Trophoblast cell (in vitro differentiated cells and primary cell): ENCODE data around the gene RHEB.

Experiments used
- DNase-seq, 2 donors: peaks; one replicate each; pipeline ENCODE4 v3.0.0-alpha.2; 2016
- H2AFZ ChIP-seq: 2 replicates; pipeline ENCODE4 v1.6.1; 2013; ENCODE audit warnings: low read length, moderate library complexity, mild to moderate bottlenecking; ENCODE audit not compliant: insufficient read depth, poor library complexity
- H2AK5ac ChIP-seq: 2 replicates; pipeline ENCODE4 v1.6.1; 2013; ENCODE audit warnings: mild to moderate bottlenecking, low read length
- H2BK120ac ChIP-seq: 2 replicates; pipeline ENCODE4 v1.6.1; 2013; ENCODE audit warnings: low read length, mild to moderate bottlenecking, moderate library complexity; ENCODE audit not compliant: insufficient read depth, poor library complexity
- H2BK12ac ChIP-seq: 2 replicates; pipeline ENCODE4 v1.6.1; 2013; ENCODE audit warnings: mild to moderate bottlenecking, low read length, moderate library complexity
- H2BK5ac ChIP-seq: 2 replicates; pipeline ENCODE4 v1.6.1; 2013; ENCODE audit warnings: low read length, low read depth, moderate library complexity, mild to moderate bottlenecking; ENCODE audit not compliant: poor library complexity
- H3K14ac ChIP-seq: 2 replicates; pipeline ENCODE4 v1.6.1; 2013; ENCODE audit warnings: mild to moderate bottlenecking, low read length
- H3K18ac ChIP-seq: 2 replicates; pipeline ENCODE4 v1.6.1; 2013; ENCODE audit warnings: mild to moderate bottlenecking, low read length
- H3K23ac ChIP-seq: 2 replicates; pipeline ENCODE4 v1.6.1; 2013; ENCODE audit warnings: low read length
- H3K27ac ChIP-seq: 2 replicates; pipeline ENCODE4 v1.5.1; 2013; ENCODE audit warnings: low read depth, mild to moderate bottlenecking, inconsistent platforms, low read length, moderate library complexity
- H3K27me3 ChIP-seq: 2 replicates; pipeline ENCODE4 v1.6.1; 2013; ENCODE audit warnings: inconsistent platforms, mild to moderate bottlenecking, low read length, moderate library complexity; ENCODE audit not compliant: insufficient read depth
- H3K36me3 ChIP-seq, 2 experiments: 1 replicate in 1 of 2; 2 replicates in 1 of 2; pipeline ENCODE4 v1.6.1; 2013; ENCODE audit warnings: low read length in 2 of 2, mild to moderate bottlenecking in 2 of 2, moderate library complexity in 1 of 2; ENCODE audit not compliant: insufficient read depth in 2 of 2, control insufficient read depth in 1 of 2
- H3K4ac ChIP-seq: 2 replicates; pipeline ENCODE4 v1.6.1; 2013; ENCODE audit warnings: low read depth, mild to moderate bottlenecking, low read length, moderate library complexity
- H3K4me1 ChIP-seq, 2 experiments: 1 replicate in 1 of 2; 2 replicates in 1 of 2; pipeline ENCODE4 v1.6.1; 2013; ENCODE audit warnings: low read length in 2 of 2, mild to moderate bottlenecking in 2 of 2, moderate library complexity in 1 of 2; ENCODE audit not compliant: insufficient read depth in 2 of 2, control insufficient read depth in 1 of 2
- H3K4me2 ChIP-seq: 2 replicates; pipeline ENCODE4 v1.6.1; 2013; ENCODE audit warnings: inconsistent platforms, mild to moderate bottlenecking, low read length, moderate library complexity
- H3K4me3 ChIP-seq: 2 replicates; pipeline ENCODE4 v1.5.1; 2013; ENCODE audit warnings: mild to moderate bottlenecking, low read depth, low read length, inconsistent platforms
- H3K79me1 ChIP-seq: one replicate; pipeline ENCODE4 v1.6.1; 2013; ENCODE audit warnings: low read length
- H3K79me2 ChIP-seq: 2 replicates; pipeline ENCODE4 v1.6.1; 2013; ENCODE audit warnings: low read length, mild to moderate bottlenecking; ENCODE audit not compliant: control insufficient read depth, insufficient read depth, poor library complexity
- H3K9ac ChIP-seq: 2 replicates; pipeline ENCODE4 v1.6.1; 2013; ENCODE audit warnings: mild to moderate bottlenecking, low read length
- H3K9me3 ChIP-seq: 2 replicates; pipeline ENCODE4 v1.6.1; 2013; ENCODE audit warnings: low read depth, mild to moderate bottlenecking, control low read depth, inconsistent platforms, low read length; ENCODE audit not compliant: insufficient read depth
- H4K12ac ChIP-seq: 2 replicates; pipeline ENCODE4 v1.6.1; 2013; ENCODE audit warnings: low read depth, mild to moderate bottlenecking, low read length, moderate library complexity
- H4K8ac ChIP-seq: 2 replicates; pipeline ENCODE4 v1.6.1; 2013; ENCODE audit warnings: low read depth, mild to moderate bottlenecking, low read length, moderate library complexity
- H4K91ac ChIP-seq: one replicate; pipeline ENCODE4 v1.6.1; 2013; ENCODE audit warnings: low read depth, mild to moderate bottlenecking, low read length, moderate library complexity
- WGBS: extraction: QIAGEN DNeasy Blood & Tissue Kit; methylation state at CpG from one replicate; pipeline ENCODE4 v1.1.7; 2013; ENCODE audit warnings: missing lambda C conversion rate; ENCODE audit not compliant: insufficient read length, insufficient coverage; ENCODE audit errors: extremely low coverage; 5-methylcytosine and 5-hydroxymethylcytosine counted together

Gene RHEB

GRCh38 chr7:151429237-151429559 is 90.5 kb downstream of the RHEB start:
- H2BK120ac ChIP-seq, result peak overlapping the region; percentile 55
- peak overlapping the region; percentile 34 for H2AK5ac ChIP-seq
- no peaks in the 10 kb centered on the region for H3K9me3 ChIP-seq
- peak overlapping the region; percentile 6 for H4K12ac ChIP-seq
- no peak overlapping the region for H3K9ac ChIP-seq
- peaks cover 32 to 37% of the 10 kb centered on the region in 2 experiments for H3K4me1 ChIP-seq
- no CpG with 5 or more reads among the region's 5 CpGs for WGBS
- H2AFZ ChIP-seq, result no peak overlapping the region
- peak overlapping the region; percentile 67 for H3K14ac ChIP-seq
- no peaks in the 10 kb centered on the region for H3K36me3 ChIP-seq
- H3K23ac ChIP-seq, result no peak overlapping the region
- H4K91ac ChIP-seq, result peak overlapping the region; percentile 64
- H3K27ac ChIP-seq, result peak overlapping the region; percentile 54
- peak overlapping the region; percentile 26 for H4K8ac ChIP-seq
- H3K79me2 ChIP-seq, result peaks cover 3% of the 10 kb centered on the region
- no peaks in the 10 kb centered on the region for H3K27me3 ChIP-seq
- peak overlapping the region; percentile 7 for H3K4me2 ChIP-seq
- H3K4me3 ChIP-seq, result no peak overlapping the region
- H3K18ac ChIP-seq, result peak overlapping the region; percentile 42
- peak overlapping the region; percentile 17 for H2BK5ac ChIP-seq
- H2BK12ac ChIP-seq, result peak overlapping the region; percentile 84
- H3K4ac ChIP-seq, result no peak overlapping the region
- peaks cover 22% of the 10 kb centered on the region for H3K79me1 ChIP-seq
- DNase-seq, result no peak

GRCh38 chr7:151428378-151429236 is 91.1 kb downstream of the RHEB start:
- Histone ChIP-seq H2BK120ac (peak overlapping the region; percentile 56), H3K9me3 (no peaks in the 10 kb centered on the region), H4K8ac (peak overlapping the region; percentile 43), H3K79me2 (peaks cover 3% of the 10 kb centered on the region), H4K12ac (peak overlapping the region; percentile 6), H3K4me2 (peak overlapping the region; percentile 47), H3K27me3 (no peaks in the 10 kb centered on the region), H3K27ac (peak overlapping the region; percentile 91), H3K79me1 (peaks cover 22% of the 10 kb centered on the region), H3K18ac (peak overlapping the region; percentile 42), H3K4me3 (no peak overlapping the region), H3K23ac (no peak overlapping the region), H2BK5ac (peak overlapping the region; percentile 73), H2BK12ac (peak overlapping the region; percentile 84), H2AK5ac (peak overlapping the region; percentile 34), H3K36me3 (no peaks in the 10 kb centered on the region), H2AFZ (no peak overlapping the region), H3K14ac (peak overlapping the region; percentile 67), H3K4ac (no peak overlapping the region), H3K4me1 (peaks cover 32 to 37% of the 10 kb centered on the region in 2 experiments), H4K91ac (peak overlapping the region; percentile 64), H3K9ac (no peak overlapping the region)
- no peak for DNase-seq
- WGBS, result no CpG with 5 or more reads among the region's 13 CpGs

GRCh38 chr7:151427705-151428377 is 91.9 kb downstream of the RHEB start:
- Histone ChIP-seq H2AK5ac (peak overlapping the region; percentile 38), H3K9me3 (no peaks in the 10 kb centered on the region), H2BK120ac (peak overlapping the region; percentile 97), H3K14ac (peak overlapping the region; percentile 86), H3K18ac (peak overlapping the region; percentile 85), H3K36me3 (no peaks in the 10 kb centered on the region), H3K4ac (peak overlapping the region; percentile 65), H3K27ac (peak overlapping the region; percentile 91), H4K91ac (peak overlapping the region; percentile 93), H2BK5ac (peak overlapping the region; percentile 82), H3K4me1 (peaks cover 32 to 37% of the 10 kb centered on the region in 2 experiments), H3K79me2 (peaks cover 3% of the 10 kb centered on the region), H3K23ac (no peak overlapping the region), H4K12ac (no peak overlapping the region), H2BK12ac (peak overlapping the region; percentile 56), H3K27me3 (no peaks in the 10 kb centered on the region), H3K4me3 (no peak overlapping the region), H3K79me1 (peaks cover 22% of the 10 kb centered on the region), H2AFZ (no peak overlapping the region), H4K8ac (peak overlapping the region; percentile 59), H3K4me2 (peak overlapping the region; percentile 47), H3K9ac (no peak overlapping the region)
- DNase-seq, result no peak
- no CpG with 5 or more reads among the region's 10 CpGs for WGBS

GRCh38 chr7:151426904-151427704 is 92.6 kb downstream of the RHEB start:
- Histone ChIP-seq H2BK12ac (peak overlapping the region; percentile 37), H3K4me3 (no peak overlapping the region), H3K4me2 (no peak overlapping the region), H3K27ac (no peak overlapping the region), H3K9me3 (no peaks in the 10 kb centered on the region), H2BK120ac (peak overlapping the region; percentile 97), H3K18ac (peak overlapping the region; percentile 85), H4K12ac (no peak overlapping the region), H3K79me1 (peaks cover 22% of the 10 kb centered on the region), H4K8ac (no peak overlapping the region), H3K27me3 (no peaks in the 10 kb centered on the region), H2BK5ac (peak overlapping the region; percentile 82), H3K9ac (no peak overlapping the region), H3K4ac (peak overlapping the region; percentile 37), H2AFZ (no peak overlapping the region), H2AK5ac (peak overlapping the region; percentile 38), H3K4me1 (peaks cover 32 to 37% of the 10 kb centered on the region in 2 experiments), H3K23ac (no peak overlapping the region), H4K91ac (peak overlapping the region; percentile 93), H3K36me3 (no peaks in the 10 kb centered on the region), H3K79me2 (peaks cover 3% of the 10 kb centered on the region), H3K14ac (peak overlapping the region; percentile 86)
- DNase-seq, result no peak
- no CpG with 5 or more reads among the region's 23 CpGs for WGBS
